ENCODE data around the gene TEPSIN.

GRCh38 chr17:81272616-81273015, 33.8 kb upstream of the TEPSIN start:
- TF ChIP-seq CTCF (IDR thresholded peaks at IDR 0.05) (no peak), EP300 (IDR thresholded peaks at IDR 0.05) (no peak), POLR2A (IDR thresholded peaks at IDR 0.05) (no peak)

All from ovary (tissue), 3 donors.